ENCODE data around the gene THAP8.

THAP8 gene

DNA sequence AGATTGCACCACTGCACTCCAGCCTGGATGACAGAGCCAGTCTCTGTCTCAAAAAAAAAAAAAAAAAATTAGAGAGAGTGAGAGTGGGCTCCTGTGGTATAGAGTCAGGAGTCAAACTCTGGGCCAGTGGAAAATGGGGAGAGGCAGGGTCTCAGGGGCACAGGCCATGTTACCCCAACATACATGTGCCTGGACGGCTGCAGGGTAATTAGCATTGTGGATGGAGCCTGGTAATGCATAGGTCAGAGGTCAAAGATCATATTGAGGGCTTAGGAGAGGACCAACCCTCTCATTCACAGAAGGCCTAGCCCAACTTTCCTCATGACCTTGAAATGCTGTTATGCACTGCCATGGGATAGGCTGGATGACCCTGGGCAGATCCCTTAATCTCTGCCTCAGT, 28.5 kb downstream of the THAP8 start:
- no peak for DNase-seq (ENCODE audit: extremely low read depth, insufficient read length)
- H3K27me3 ChIP-seq (replicated peaks; ENCODE audit: control insufficient read depth, insufficient read depth, low read length), result no peaks in the 10 kb centered on the region
- TF ChIP-seq, protein P1, sequence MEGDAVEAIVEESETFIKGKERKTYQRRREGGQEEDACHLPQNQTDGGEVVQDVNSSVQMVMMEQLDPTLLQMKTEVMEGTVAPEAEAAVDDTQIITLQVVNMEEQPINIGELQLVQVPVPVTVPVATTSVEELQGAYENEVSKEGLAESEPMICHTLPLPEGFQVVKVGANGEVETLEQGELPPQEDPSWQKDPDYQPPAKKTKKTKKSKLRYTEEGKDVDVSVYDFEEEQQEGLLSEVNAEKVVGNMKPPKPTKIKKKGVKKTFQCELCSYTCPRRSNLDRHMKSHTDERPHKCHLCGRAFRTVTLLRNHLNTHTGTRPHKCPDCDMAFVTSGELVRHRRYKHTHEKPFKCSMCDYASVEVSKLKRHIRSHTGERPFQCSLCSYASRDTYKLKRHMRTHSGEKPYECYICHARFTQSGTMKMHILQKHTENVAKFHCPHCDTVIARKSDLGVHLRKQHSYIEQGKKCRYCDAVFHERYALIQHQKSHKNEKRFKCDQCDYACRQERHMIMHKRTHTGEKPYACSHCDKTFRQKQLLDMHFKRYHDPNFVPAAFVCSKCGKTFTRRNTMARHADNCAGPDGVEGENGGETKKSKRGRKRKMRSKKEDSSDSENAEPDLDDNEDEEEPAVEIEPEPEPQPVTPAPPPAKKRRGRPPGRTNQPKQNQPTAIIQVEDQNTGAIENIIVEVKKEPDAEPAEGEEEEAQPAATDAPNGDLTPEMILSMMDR (IDR thresholded peaks at IDR 0.05; ENCODE audit: insufficient read depth, low read length, poor library complexity, severe bottlenecking), result no peak
- no peak overlapping the region for H3K4me3 ChIP-seq (replicated peaks; ENCODE audit: low read depth, low read length)
- H3K36me3 ChIP-seq (ENCODE audit: control insufficient read depth, insufficient read depth, low read length), result peaks cover 3% of the 10 kb centered on the region

DNA sequence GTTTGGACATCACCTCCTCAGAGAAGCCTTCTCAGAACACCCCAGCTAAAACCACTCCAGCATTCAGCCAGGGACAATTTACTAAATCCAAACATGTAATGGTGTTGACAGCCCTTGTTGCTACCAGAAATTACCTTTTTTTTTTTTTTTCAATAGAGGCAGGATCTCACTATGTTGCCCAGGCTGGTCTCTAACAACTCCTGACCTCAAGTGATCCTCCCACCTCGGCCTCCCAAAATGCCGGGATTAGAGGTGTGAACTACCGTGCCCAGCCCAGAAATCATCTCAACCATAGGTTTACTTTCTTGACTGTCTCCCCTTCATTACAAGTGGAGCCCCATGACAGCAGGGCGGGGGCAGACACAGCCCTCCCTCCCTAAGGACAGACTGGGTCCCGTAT, 30.7 kb downstream of the THAP8 start:
- TF ChIP-seq, protein P1 (IDR thresholded peaks at IDR 0.05; ENCODE audit: insufficient read depth, low read length, poor library complexity, severe bottlenecking), result no peak
- H3K36me3 ChIP-seq (ENCODE audit: control insufficient read depth, insufficient read depth, low read length), result peaks cover 3% of the 10 kb centered on the region
- no peaks in the 10 kb centered on the region for H3K27me3 ChIP-seq (replicated peaks; ENCODE audit: control insufficient read depth, insufficient read depth, low read length)
- no peak for DNase-seq (ENCODE audit: extremely low read depth, insufficient read length)
- H3K4me3 ChIP-seq (replicated peaks; ENCODE audit: low read depth, low read length), result no peak overlapping the region

DNA sequence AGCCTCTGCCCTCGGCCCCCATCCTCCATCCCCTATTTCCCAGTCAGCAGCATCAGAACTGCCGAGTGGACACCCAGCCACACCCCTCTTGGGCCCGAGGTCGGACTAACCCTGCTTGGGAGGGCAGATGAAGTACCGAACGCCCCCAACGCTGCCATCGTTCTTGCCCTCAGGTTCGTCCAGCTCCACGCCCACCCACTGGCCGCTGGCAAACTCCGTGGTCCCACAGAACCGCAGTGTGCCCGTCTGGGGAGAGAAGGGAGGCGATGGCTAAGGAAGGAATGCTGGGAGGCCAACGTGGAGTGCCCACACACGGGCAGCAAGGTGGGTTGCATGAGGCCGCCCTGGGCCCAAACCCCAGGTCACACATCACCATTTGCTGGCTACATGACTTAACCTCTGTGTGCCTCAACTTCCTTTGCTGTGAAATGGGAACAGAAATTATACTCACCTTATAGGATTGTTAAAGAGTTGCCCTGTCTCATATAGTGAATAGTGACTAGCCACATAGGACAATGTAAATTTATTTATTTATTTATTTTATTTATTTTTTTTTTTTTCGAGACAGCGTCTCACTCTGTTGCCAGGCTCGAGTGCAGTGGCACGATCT, 34.9 kb downstream of the THAP8 start:
- Histone ChIP-seq H3K27me3 (replicated peaks; ENCODE audit: control insufficient read depth, insufficient read depth, low read length) (no peaks in the 10 kb centered on the region), H3K36me3 (ENCODE audit: control insufficient read depth, insufficient read depth, low read length) (peaks cover 5% of the 10 kb centered on the region; the same call in 1 of the 2 replicates), H3K4me3 (replicated peaks; ENCODE audit: low read depth, low read length) (no peak overlapping the region)
- TF ChIP-seq, protein P1 (IDR thresholded peaks at IDR 0.05; ENCODE audit: insufficient read depth, low read length, poor library complexity, severe bottlenecking), result no peak
- DNase-seq (ENCODE audit: extremely low read depth, insufficient read length), result no peak

DNA sequence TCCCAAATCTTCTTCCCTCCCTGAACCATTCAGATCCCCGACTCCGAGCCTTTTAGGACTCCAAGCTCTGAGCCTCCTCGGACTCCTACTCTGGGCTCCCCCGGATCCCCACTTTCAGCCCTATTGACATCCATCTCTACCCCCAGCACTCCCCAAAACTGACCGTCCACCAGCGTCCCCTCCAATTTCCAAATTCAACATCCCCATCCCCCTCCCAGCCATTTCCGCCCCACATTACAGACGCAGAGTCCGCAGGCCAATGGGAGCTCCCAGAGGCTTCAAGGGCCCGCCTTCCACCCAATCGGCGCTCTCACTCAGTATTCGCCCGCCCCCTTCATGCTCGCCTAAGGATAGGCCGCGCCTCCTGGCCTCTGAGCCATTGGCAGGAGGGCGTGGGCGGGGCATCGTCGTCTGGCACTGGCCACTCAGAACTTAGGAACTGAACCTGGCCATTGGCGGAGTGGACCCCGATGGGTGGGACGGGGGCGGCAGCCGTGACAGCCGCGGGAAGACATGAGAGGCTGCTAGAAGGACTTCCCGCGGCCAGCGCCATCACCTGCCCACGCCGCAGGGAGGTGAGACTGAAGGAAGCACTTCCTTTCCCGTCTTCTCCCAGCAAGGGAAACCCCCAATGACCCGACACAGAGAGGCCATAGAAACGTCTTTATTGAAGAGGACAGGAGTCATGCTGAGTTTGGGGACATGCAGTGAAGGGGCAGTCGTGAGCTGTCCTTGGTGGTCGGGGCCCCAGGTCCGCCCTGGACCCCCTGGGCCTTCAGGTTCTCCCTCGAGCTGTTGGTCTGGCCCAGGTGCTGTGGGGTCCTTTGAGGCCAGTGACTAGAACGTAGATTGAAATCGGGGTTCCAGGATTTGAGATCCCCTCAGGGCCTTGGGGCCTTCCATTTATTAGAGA, 39.8 kb downstream of the THAP8 start, which contains the start of gene ALKBH6:
Gene ALKBH6, minus strand, starts transcription at position 202 of the 913 bp plus-strand sequence. CDS start 816 bp downstream, outside the sequence.
- TF ChIP-seq, protein P1 (IDR thresholded peaks at IDR 0.05; ENCODE audit: insufficient read depth, low read length, poor library complexity, severe bottlenecking), result no peak
- Histone ChIP-seq H3K27me3 (replicated peaks; ENCODE audit: control insufficient read depth, insufficient read depth, low read length) (no peaks in the 10 kb centered on the region), H3K4me3 (replicated peaks; ENCODE audit: low read depth, low read length) (peak within 1 kb of the TSS; percentile 89), H3K36me3 (ENCODE audit: control insufficient read depth, insufficient read depth, low read length) (peaks cover 8% of the 10 kb centered on the region)
- DNase-seq (ENCODE audit: extremely low read depth, insufficient read length), result peak; percentile 99

DNA sequence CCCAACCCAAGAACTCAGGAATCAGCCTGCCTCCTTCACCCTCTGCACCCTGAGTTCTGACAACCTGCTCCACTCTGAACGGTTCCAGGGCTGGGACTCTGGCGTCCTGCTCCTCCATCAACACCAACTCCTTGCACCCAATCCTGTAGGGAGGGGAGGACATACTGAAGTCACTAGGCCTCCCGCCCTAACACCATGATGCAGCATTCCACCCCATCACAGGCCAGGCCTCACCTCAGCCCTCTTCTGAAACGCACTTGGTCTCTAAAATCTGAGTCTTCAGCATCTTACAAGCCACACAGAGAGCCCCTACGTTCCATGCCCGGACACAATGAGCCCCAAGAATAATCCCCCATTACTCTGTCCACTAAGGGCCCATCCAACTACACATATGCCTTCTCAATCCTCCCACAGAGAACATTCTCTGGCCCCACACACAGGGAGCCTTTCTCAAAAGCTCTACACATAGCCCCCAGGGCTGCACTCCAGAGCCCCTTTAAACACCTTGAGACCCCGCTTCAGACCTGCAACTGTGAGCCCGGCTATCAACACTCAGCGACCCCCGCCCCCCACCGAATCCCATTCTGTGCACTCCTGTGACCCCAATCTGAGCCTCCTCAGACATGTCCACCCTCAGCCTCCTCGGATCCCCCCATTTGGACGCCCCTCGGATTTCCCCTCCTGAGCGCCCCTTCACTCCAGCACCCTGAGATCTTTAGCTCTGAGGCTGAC, 40.6 kb downstream of the THAP8 start:
- peaks cover 8% of the 10 kb centered on the region for H3K36me3 ChIP-seq (ENCODE audit: control insufficient read depth, insufficient read depth, low read length)
- DNase-seq (ENCODE audit: extremely low read depth, insufficient read length), result no peak
- TF ChIP-seq, protein P1 (IDR thresholded peaks at IDR 0.05; ENCODE audit: insufficient read depth, low read length, poor library complexity, severe bottlenecking), result no peak
- H3K27me3 ChIP-seq (replicated peaks; ENCODE audit: control insufficient read depth, insufficient read depth, low read length), result no peaks in the 10 kb centered on the region
- peak overlapping the region; percentile 89 for H3K4me3 ChIP-seq (replicated peaks; ENCODE audit: low read depth, low read length)
